Kidney (tissue), 14 donors: Measurements from ENCODE around the gene PACS1. TPM values are rescaled to one million over a fixed set of nuclear protein-coding genes. Genes with fewer than 3 reads are reported as not detected.

Experiments
- DNase-seq, 5 donors: peaks; one replicate each; pipeline ENCODE4 v3.0.0-alpha.2; 2013 to 2020
- FAIRE-seq: peaks from 2 replicates; lab custom pipeline; 2012; peaks lifted over from hg19 to GRCh38; lab: Jason Lieb, UNC
- H3K27ac ChIP-seq, 2 donors: one replicate each; pipeline ENCODE4 v1.7.0; 2013; ENCODE audit warnings: low read depth in 2 of 2, low read length in 2 of 2, inconsistent platforms in 1 of 2
- H3K27me3 ChIP-seq: one replicate; pipeline ENCODE4 v1.7.1; 2013; ENCODE audit warnings: low read length, inconsistent platforms; ENCODE audit not compliant: control insufficient read depth, insufficient read depth
- H3K36me3 ChIP-seq, 3 donors: one replicate each; pipeline versions ENCODE4 v1.7.0 to v1.7.1; 2013; ENCODE audit warnings: low read length in 3 of 3, control low read depth in 1 of 3, inconsistent platforms in 1 of 3; ENCODE audit not compliant: insufficient read depth in 3 of 3, control insufficient read depth in 2 of 3
- H3K4me1 ChIP-seq, 3 donors: one replicate each; pipeline versions ENCODE4 v1.7.0 to v1.7.1; 2013; ENCODE audit warnings: low read length in 3 of 3, inconsistent platforms in 1 of 3, low read depth in 1 of 3; ENCODE audit not compliant: control insufficient read depth in 2 of 3, insufficient read depth in 2 of 3
- H3K4me3 ChIP-seq, 3 donors: one replicate each; pipeline versions ENCODE4 v1.7.0 to v1.8.1; 2013; ENCODE audit warnings: low read length in 3 of 3, control low read depth in 1 of 3, inconsistent platforms in 1 of 3
- H3K9ac ChIP-seq, 3 donors: one replicate each; pipeline versions ENCODE4 v1.7.0 to v1.7.1; 2013; ENCODE audit warnings: low read length in 3 of 3, control low read depth in 1 of 3, inconsistent platforms in 1 of 3
- H3K9me3 ChIP-seq, 3 donors: one replicate each; pipeline versions ENCODE4 v1.7.0 to v1.7.1; 2013; ENCODE audit warnings: low read length in 3 of 3, control low read depth in 1 of 3, inconsistent platforms in 1 of 3; ENCODE audit not compliant: control insufficient read depth in 2 of 3, insufficient read depth in 1 of 3
- intact Hi-C: fragments of 100-400 bp; cut with DNase I; formaldehyde crosslinking; loops from one replicate; pipeline ENCODE4 v1.11.1; 2022
- polyA plus RNA-seq: library from polyadenylated mRNA; stranded (reverse); fragments of 350-450 nt; fragmentation: Illumina TruSeq; extraction: RNeasy Lipid Tissue Mini Kit (QIAGEN cat#74804); gene quantifications from one replicate; pipeline ENCODE4 v1.2.3, GENCODE V29; 2014; ENCODE audit warnings: low read depth, low replicate concordance; ENCODE audit not compliant: insufficient read depth
- total RNA-seq: library from RNA; stranded (reverse); fragmentation: NEBNext Ultra II Directional; extraction: Animal tissue kit (Norgen Biotek cat#: 25700); gene quantifications from one replicate; pipeline ENCODE4 v1.2.1, GENCODE V29; 2021
- TF ChIP-seq, protein P1 (sequence below): IDR thresholded peaks from 3 replicates; pipeline ENCODE4 v1.5.1; 2012; ENCODE audit warnings: mild to moderate bottlenecking, moderate library complexity, borderline replicate concordance; ENCODE audit not compliant: insufficient read depth; ENCODE audit errors: extremely low read depth
- donor health status: control.
- donor health status: control.
- donor health status: control.
- donor health status: control.
- donor health status: control.
- donor health status: DM: yes; HTN: yes; CAD: no.
- donor health status: Normal renal cell carcinoma (clear cell type).

PACS1 gene
- total and polyA plus RNA-seq, 2 donors from 2014 or later = 23.7 to 91.8 TPM

DNA sequence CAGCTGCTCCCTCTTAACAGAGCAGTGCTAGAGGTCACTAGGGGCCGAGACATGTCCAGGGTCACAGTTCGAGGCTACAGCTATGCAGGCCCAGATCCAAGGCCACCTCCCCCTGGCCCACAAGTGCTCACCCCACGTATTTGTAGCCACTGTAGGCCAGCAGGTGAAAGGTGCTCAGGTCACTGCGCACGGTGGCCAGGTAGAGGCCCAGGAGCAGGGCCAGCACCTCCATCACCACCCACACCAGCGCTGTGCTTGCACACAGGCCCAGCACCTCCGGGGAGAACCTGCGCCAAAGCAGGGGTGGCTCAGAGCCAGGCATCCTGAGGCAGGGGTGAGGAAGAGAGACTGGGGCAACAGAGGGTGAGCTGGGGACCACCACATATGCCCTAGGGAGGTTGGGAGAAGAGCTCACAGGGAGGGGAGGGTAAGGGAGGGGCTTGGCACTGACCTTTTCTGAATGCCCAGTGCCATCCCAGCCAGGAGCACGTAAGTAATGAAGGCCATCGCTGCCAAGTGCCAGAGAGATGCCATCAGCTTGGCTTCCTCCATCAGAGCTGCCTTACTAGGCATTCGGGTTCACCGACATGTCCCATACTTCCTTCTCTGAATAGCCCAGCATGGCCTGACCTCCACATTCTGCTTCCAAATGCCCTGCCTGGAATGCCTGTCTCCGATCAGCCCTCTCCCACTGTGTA, 215.3 kb downstream of the PACS1 start:
- intact Hi-C loops = no loop called here
- peaks cover 0 to 9% (median 0%) of the 10 kb centered on the region in 3 donors for H3K36me3 ChIP-seq
- TF ChIP-seq, protein P1, sequence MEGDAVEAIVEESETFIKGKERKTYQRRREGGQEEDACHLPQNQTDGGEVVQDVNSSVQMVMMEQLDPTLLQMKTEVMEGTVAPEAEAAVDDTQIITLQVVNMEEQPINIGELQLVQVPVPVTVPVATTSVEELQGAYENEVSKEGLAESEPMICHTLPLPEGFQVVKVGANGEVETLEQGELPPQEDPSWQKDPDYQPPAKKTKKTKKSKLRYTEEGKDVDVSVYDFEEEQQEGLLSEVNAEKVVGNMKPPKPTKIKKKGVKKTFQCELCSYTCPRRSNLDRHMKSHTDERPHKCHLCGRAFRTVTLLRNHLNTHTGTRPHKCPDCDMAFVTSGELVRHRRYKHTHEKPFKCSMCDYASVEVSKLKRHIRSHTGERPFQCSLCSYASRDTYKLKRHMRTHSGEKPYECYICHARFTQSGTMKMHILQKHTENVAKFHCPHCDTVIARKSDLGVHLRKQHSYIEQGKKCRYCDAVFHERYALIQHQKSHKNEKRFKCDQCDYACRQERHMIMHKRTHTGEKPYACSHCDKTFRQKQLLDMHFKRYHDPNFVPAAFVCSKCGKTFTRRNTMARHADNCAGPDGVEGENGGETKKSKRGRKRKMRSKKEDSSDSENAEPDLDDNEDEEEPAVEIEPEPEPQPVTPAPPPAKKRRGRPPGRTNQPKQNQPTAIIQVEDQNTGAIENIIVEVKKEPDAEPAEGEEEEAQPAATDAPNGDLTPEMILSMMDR = no peak

GRCh38 chr11:66286699-66287098, 216.6 kb downstream of the PACS1 start:
- Histone ChIP-seq H3K27me3 (peaks cover 3% of the 10 kb centered on the region), H3K4me1 (peaks cover 0 to 19% (median 13%) of the 10 kb centered on the region in 3 donors), H3K4me3 (no peak overlapping the region), H3K9ac (no peak overlapping the region), H3K36me3 (peaks cover 0 to 9% (median 0%) of the 10 kb centered on the region in 3 donors), H3K27ac (no peak overlapping the region), H3K9me3 (no peaks in the 10 kb centered on the region)
- intact Hi-C loops = no loop called here
- TF ChIP-seq, protein P1 = no peak
- FAIRE-seq = no peak
- DNase-seq = no peak

More for the DNA sequence above, 215.3 kb downstream of the PACS1 start:
- FAIRE-seq (no peak), DNase-seq (no peak)
- H3K4me1 ChIP-seq = peaks cover 0 to 19% (median 13%) of the 10 kb centered on the region in 3 donors
- no peak overlapping the region for H3K4me3 ChIP-seq
- no peaks in the 10 kb centered on the region for H3K27me3 ChIP-seq
- no peaks in the 10 kb centered on the region for H3K9me3 ChIP-seq
- no peak overlapping the region for H3K9ac ChIP-seq
- H3K27ac ChIP-seq = no peak overlapping the region

GRCh38 chr11:66287211-66287888, 217.3 kb downstream of the PACS1 start:
- H3K36me3 ChIP-seq = peaks cover 0 to 9% (median 0%) of the 10 kb centered on the region in 3 donors
- TF ChIP-seq, protein P1 = no peak
- H3K4me3 ChIP-seq = no peak overlapping the region
- no peak overlapping the region for H3K9ac ChIP-seq
- peaks cover 3% of the 10 kb centered on the region for H3K27me3 ChIP-seq
- intact Hi-C loops = no loop called here
- peaks cover 0 to 19% (median 13%) of the 10 kb centered on the region in 3 donors for H3K4me1 ChIP-seq
- no peak for FAIRE-seq
- peak in 2 of 5 donors; percentile 54 to 69 for DNase-seq
- H3K9me3 ChIP-seq = no peaks in the 10 kb centered on the region
- H3K27ac ChIP-seq = no peak overlapping the region
